Liver (tissue), 3 donors: ENCODE measurements around the gene ST6GALNAC5.

Experiments
- CTCF ChIP-seq: fragments of 150-350 bp; IDR thresholded peaks from 2 replicates; pipeline ENCODE4 v1.5.1; 2017; ENCODE audit warnings: improper control_type of control experiment, low read depth, low read length; ENCODE audit not compliant: missing input control
- FOXA1 ChIP-seq: IDR thresholded peaks from 2 replicates; pipeline ENCODE4 v1.6.1; 2016; ENCODE audit warnings: antibody characterized with exemption
- RAD21 ChIP-seq, 2 donors: IDR thresholded peaks; 2 replicates each; pipeline ENCODE4 v1.6.1; 2016; ENCODE audit warnings: antibody characterized with exemption in 2 of 2, mild to moderate bottlenecking in 2 of 2
- TAF1 ChIP-seq: conservative IDR thresholded peaks from 2 replicates; pipeline ENCODE4 v1.6.1; 2016; ENCODE audit warnings: antibody characterized with exemption, mild to moderate bottlenecking
- TF ChIP-seq, protein P1 (sequence below): IDR thresholded peaks from 2 replicates; pipeline ENCODE4 v1.6.1; 2016; ENCODE audit warnings: antibody characterized with exemption
- TF ChIP-seq, protein P2 (sequence below): IDR thresholded peaks from 2 replicates; pipeline ENCODE4 v1.6.1; 2016; ENCODE audit warnings: antibody characterized with exemption, mild to moderate bottlenecking
- donor health status: healthy.
- donor health status: healthy.

- TF ChIP-seq CTCF = no peak
- TF ChIP-seq, protein P1, sequence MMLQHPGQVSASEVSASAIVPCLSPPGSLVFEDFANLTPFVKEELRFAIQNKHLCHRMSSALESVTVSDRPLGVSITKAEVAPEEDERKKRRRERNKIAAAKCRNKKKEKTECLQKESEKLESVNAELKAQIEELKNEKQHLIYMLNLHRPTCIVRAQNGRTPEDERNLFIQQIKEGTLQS = no peak
- TF ChIP-seq, protein P2, sequence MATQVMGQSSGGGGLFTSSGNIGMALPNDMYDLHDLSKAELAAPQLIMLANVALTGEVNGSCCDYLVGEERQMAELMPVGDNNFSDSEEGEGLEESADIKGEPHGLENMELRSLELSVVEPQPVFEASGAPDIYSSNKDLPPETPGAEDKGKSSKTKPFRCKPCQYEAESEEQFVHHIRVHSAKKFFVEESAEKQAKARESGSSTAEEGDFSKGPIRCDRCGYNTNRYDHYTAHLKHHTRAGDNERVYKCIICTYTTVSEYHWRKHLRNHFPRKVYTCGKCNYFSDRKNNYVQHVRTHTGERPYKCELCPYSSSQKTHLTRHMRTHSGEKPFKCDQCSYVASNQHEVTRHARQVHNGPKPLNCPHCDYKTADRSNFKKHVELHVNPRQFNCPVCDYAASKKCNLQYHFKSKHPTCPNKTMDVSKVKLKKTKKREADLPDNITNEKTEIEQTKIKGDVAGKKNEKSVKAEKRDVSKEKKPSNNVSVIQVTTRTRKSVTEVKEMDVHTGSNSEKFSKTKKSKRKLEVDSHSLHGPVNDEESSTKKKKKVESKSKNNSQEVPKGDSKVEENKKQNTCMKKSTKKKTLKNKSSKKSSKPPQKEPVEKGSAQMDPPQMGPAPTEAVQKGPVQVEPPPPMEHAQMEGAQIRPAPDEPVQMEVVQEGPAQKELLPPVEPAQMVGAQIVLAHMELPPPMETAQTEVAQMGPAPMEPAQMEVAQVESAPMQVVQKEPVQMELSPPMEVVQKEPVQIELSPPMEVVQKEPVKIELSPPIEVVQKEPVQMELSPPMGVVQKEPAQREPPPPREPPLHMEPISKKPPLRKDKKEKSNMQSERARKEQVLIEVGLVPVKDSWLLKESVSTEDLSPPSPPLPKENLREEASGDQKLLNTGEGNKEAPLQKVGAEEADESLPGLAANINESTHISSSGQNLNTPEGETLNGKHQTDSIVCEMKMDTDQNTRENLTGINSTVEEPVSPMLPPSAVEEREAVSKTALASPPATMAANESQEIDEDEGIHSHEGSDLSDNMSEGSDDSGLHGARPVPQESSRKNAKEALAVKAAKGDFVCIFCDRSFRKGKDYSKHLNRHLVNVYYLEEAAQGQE = no peak
- TF ChIP-seq RAD21 (IDR thresholded peaks at IDR 0.05) = no peak
- TF ChIP-seq TAF1 = no peak
- TF ChIP-seq FOXA1 = no peak
Observed at GRCh38 chr1:77027847-77028246, 160.6 kb downstream of the ST6GALNAC5 start.
